Measurements from ENCODE around the gene KLRB1. TPM values are rescaled to one million over a fixed set of nuclear protein-coding genes. Genes with fewer than 3 reads are reported as not detected.
"Not testable (repeated sequence)": the region's sequence is repeated elsewhere in the genome, so short reads cannot be mapped to it uniquely, and the experiment has no call there.

KLRB1 gene
- total RNA-seq, 4 donors from 2014 or later = 1.2 to 5.2 TPM; not detected in 2

DNA sequence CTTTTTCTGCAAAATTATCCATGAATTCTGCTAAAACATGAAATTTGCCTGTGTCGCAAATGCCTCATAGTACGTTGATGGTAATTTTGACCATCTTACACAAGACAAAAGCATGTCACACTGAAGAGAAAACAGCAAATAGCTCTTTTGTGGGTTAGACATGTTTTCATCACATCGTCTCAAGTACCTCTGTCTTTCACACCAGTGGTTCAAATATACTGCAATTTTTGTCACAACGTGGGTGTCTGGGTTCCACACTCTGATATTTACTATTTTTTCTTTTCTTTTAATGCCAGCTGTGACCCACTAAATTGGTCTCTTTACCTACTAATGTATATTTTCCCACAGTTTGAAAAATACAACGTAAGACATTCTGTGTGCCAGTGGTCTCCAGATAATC, 10.4 kb downstream of the KLRB1 start:
- no peaks in the 10 kb centered on the region for H3K36me3 ChIP-seq
- no peaks in the 10 kb centered on the region for H3K9me3 ChIP-seq
- intact Hi-C loops (cut with DNase I; ENCODE audit: low total_unique reads) (no loop called here), in situ Hi-C loops (cut with MboI; ENCODE audit: low pct_ligation_motif_present in 1 of 4, low pct_unique_long_range_greater_than_20kb in 1 of 4, low sequenced_read_pairs in 3 of 4) (loop anchor here in 1 of 4 donors (25.0 kb wide), 2 partner anchors 135 to 260 kb away; no protein-coding TSS in a partner anchor)
- no peaks in the 10 kb centered on the region for H3K27me3 ChIP-seq
- DNase-seq = no peak
- TF ChIP-seq, protein P1, sequence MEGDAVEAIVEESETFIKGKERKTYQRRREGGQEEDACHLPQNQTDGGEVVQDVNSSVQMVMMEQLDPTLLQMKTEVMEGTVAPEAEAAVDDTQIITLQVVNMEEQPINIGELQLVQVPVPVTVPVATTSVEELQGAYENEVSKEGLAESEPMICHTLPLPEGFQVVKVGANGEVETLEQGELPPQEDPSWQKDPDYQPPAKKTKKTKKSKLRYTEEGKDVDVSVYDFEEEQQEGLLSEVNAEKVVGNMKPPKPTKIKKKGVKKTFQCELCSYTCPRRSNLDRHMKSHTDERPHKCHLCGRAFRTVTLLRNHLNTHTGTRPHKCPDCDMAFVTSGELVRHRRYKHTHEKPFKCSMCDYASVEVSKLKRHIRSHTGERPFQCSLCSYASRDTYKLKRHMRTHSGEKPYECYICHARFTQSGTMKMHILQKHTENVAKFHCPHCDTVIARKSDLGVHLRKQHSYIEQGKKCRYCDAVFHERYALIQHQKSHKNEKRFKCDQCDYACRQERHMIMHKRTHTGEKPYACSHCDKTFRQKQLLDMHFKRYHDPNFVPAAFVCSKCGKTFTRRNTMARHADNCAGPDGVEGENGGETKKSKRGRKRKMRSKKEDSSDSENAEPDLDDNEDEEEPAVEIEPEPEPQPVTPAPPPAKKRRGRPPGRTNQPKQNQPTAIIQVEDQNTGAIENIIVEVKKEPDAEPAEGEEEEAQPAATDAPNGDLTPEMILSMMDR (IDR thresholded peaks at IDR 0.05) = no peak
- no peak for TF ChIP-seq EP300 (IDR thresholded peaks at IDR 0.05; ENCODE audit: low read depth)
- no peak for TF ChIP-seq POLR2AphosphoS5 (IDR thresholded peaks at IDR 0.05)
- no peak for TF ChIP-seq POLR2A (IDR thresholded peaks at IDR 0.05)
- no peak overlapping the region for H3K27ac ChIP-seq
- WGBS, 2 donors (ENCODE audit: low coverage in 1 of 2) = 88 to 93% methylated on average over 5 of the region's 5 CpGs
- H3K4me3 ChIP-seq = no peak overlapping the region
- H3K4me1 ChIP-seq = no peaks in the 10 kb centered on the region

DNA sequence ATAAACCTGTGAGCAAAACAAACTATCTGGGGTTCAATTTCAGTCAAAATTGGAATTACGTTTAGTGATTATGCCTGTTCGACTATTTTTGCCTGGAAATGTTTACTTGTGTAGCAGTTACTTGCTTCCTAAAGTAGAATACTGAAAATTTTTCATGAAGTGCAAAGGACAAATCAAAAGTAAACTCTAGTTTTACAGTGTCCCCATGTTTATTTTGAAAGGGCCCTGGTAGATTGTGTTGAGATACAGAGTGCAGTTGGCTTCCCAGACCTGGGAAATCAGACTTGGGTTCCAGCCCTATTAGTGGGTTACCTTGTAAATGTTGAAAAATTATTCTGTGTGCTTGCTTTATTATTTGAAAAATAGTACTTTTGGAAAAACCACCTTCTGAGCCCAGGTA, 17.3 kb downstream of the KLRB1 start:
- Histone ChIP-seq H3K36me3 (no peaks in the 10 kb centered on the region), H3K4me1 (no peaks in the 10 kb centered on the region), H3K27me3 (no peaks in the 10 kb centered on the region), H3K27ac (no peak overlapping the region), H3K4me3 (no peak overlapping the region), H3K9me3 (no peaks in the 10 kb centered on the region)
- intact Hi-C loops (cut with DNase I; ENCODE audit: low total_unique reads) = no loop called here
- TF ChIP-seq, protein P1 (IDR thresholded peaks at IDR 0.05) = no peak
- TF ChIP-seq POLR2A (IDR thresholded peaks at IDR 0.05) (no peak), EP300 (IDR thresholded peaks at IDR 0.05; ENCODE audit: low read depth) (no peak), POLR2AphosphoS5 (IDR thresholded peaks at IDR 0.05) (no peak)
- in situ Hi-C loops (cut with MboI; ENCODE audit: low pct_ligation_motif_present in 1 of 4, low pct_unique_long_range_greater_than_20kb in 1 of 4, low sequenced_read_pairs in 3 of 4) = loop anchor here in 1 of 4 donors (25.0 kb wide), 2 partner anchors 128 to 253 kb away; no protein-coding TSS in a partner anchor
- no peak for DNase-seq
- 86 to 91% methylated on average over 2 of the region's 2 CpGs for WGBS, 2 donors (ENCODE audit: low coverage in 1 of 2)

DNA sequence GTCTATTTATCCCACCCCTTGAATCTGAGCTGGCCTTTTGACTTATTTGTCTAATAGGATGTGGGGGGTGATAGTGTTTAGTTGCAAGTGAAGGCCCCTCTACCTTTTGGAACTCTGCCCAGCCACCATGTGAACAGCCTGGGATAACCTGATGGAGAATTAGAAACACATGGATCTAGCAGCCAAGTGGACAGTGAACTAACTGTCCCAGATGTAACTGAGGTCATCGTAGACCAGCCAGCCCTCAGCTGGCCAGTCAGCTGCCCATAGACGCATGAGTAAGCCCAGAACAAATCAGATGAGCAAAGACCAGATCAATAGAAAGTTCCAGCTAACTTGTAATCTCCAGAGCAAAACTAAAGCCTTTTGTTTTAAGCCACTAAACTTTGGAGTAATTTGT, 19.0 kb downstream of the KLRB1 start:
- Histone ChIP-seq H3K9me3 (no peaks in the 10 kb centered on the region), H3K4me3 (no peak overlapping the region), H3K36me3 (no peaks in the 10 kb centered on the region), H3K27ac (no peak overlapping the region), H3K4me1 (no peaks in the 10 kb centered on the region), H3K27me3 (no peaks in the 10 kb centered on the region)
- intact Hi-C loops (cut with DNase I; ENCODE audit: low total_unique reads) = no loop called here
- TF ChIP-seq EP300 (IDR thresholded peaks at IDR 0.05; ENCODE audit: low read depth) = no peak
- no peak for TF ChIP-seq POLR2A (IDR thresholded peaks at IDR 0.05)
- TF ChIP-seq POLR2AphosphoS5 (IDR thresholded peaks at IDR 0.05) = no peak
- TF ChIP-seq, protein P1 (IDR thresholded peaks at IDR 0.05) = no peak
- DNase-seq = no peak
- WGBS, 2 donors (ENCODE audit: low coverage in 1 of 2) = 73 to 100% methylated on average over 1 to 2 of the region's 2 CpGs
- in situ Hi-C loops (cut with MboI; ENCODE audit: low pct_ligation_motif_present in 1 of 4, low pct_unique_long_range_greater_than_20kb in 1 of 4, low sequenced_read_pairs in 3 of 4) = loop anchor here in 1 of 4 donors (25.0 kb wide), 2 partner anchors 126 to 251 kb away; no protein-coding TSS in a partner anchor

DNA sequence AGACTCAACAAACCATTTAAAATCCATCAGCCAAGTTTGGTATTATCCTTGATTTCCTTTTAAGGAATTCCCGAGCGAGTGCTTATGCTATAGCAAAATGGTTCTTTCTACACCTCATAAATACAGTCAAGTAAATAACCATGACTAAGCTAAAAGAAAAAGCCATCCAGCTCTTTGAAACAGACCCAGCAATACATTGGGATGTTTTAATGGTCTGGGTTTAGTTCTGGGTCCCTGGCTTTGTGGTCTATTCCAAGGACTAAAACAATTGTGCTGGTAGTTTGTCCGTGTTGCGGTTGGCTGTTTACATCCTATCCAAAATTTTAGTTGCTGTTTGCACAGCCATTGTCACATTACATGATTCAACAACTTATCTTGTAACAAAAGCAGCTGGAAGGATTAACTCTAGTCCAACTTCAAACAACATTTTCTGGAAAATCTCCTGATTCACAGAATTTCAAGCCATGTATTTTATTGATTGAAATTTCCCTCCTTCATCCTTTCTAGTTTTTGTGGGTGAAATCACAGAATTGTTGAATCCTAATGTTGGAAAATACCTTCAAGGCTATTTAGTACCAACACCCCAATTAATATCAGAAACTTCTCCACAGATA, 19.6 kb downstream of the KLRB1 start:
- no peak for DNase-seq
- no peak overlapping the region for H3K27ac ChIP-seq
- H3K9me3 ChIP-seq = no peaks in the 10 kb centered on the region
- no peaks in the 10 kb centered on the region for H3K36me3 ChIP-seq
- TF ChIP-seq POLR2AphosphoS5 (IDR thresholded peaks at IDR 0.05) = no peak
- TF ChIP-seq POLR2A (IDR thresholded peaks at IDR 0.05) = no peak
- TF ChIP-seq, protein P1 (IDR thresholded peaks at IDR 0.05) = no peak
- TF ChIP-seq EP300 (IDR thresholded peaks at IDR 0.05; ENCODE audit: low read depth) = no peak
- WGBS, 2 donors (ENCODE audit: low coverage in 1 of 2) = 67 to 90% methylated on average over 4 of the region's 4 CpGs
- in situ Hi-C loops (cut with MboI; ENCODE audit: low pct_ligation_motif_present in 1 of 4, low pct_unique_long_range_greater_than_20kb in 1 of 4, low sequenced_read_pairs in 3 of 4) = loop anchor here in 1 of 4 donors (25.0 kb wide), 2 partner anchors 126 to 251 kb away; no protein-coding TSS in a partner anchor
- H3K4me1 ChIP-seq = no peaks in the 10 kb centered on the region
- no peaks in the 10 kb centered on the region for H3K27me3 ChIP-seq
- H3K4me3 ChIP-seq = no peak overlapping the region
- intact Hi-C loops (cut with DNase I; ENCODE audit: low total_unique reads) = no loop called here

DNA sequence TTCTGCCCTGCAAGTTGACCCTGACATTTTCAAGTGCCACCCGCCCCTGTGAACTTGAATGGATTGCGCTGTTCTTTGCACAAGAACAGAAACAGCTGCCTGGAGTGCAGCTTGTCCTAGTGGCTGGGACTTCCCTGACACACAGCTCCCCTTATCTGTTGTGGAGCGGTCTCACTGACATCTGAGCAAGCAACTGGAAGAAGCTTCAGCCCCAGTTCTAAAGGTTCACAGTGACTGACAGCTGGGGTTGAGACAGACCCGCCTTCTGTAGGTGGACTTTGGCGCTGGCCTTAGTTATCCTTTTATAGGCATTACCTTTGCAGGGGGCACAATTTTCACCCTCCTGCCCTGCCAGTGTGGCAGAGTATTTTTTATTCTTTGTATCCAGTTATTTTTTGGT, 30.0 kb downstream of the KLRB1 start:
- in situ Hi-C loops (cut with MboI; ENCODE audit: low pct_ligation_motif_present in 1 of 4, low pct_unique_long_range_greater_than_20kb in 1 of 4, low sequenced_read_pairs in 3 of 4) = loop anchor here in 1 of 4 donors (25.0 kb wide), 2 partner anchors 115 to 240 kb away; no protein-coding TSS in a partner anchor
- H3K27ac ChIP-seq; intact Hi-C loops (cut with DNase I; ENCODE audit: low total_unique reads); H3K36me3 ChIP-seq; H3K4me1 ChIP-seq; H3K27me3 ChIP-seq; H3K4me3 ChIP-seq; H3K9me3 ChIP-seq; DNase-seq: not testable (repeated sequence)
- 79% methylated on average over 2 of the region's 5 CpGs; no CpG with 5 or more reads in 1 of the 2 donors for WGBS, 2 donors (ENCODE audit: low coverage in 1 of 2)

DNA sequence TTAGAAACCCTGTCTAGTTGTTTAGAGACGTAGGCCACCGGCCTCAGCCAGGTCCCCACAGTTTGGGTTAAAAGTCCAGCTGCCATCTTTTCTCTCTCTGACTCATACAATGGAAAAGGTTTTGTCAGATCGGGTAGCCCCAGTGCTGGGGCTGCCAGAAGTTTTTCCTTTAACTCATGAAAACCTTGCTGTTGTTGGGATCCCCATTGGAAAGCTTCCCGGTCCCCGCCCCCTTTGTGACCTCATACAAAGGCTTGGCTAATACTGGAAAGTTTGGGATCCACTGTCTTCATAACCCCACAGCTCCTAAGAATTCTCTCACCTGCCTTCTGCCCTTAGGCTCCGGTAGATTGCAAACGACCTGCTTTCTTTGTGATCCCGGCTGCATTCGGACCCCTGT, 40.6 kb downstream of the KLRB1 start:
- DNase-seq; H3K27ac ChIP-seq; H3K4me1 ChIP-seq; H3K27me3 ChIP-seq; H3K36me3 ChIP-seq; intact Hi-C loops (cut with DNase I; ENCODE audit: low total_unique reads); H3K9me3 ChIP-seq; H3K4me3 ChIP-seq; in situ Hi-C loops (cut with MboI; ENCODE audit: low pct_ligation_motif_present in 1 of 4, low pct_unique_long_range_greater_than_20kb in 1 of 4, low sequenced_read_pairs in 3 of 4): not testable (repeated sequence)
- WGBS, 2 donors (ENCODE audit: low coverage in 1 of 2) = 90% methylated on average over 5 of the region's 9 CpGs; no CpG with 5 or more reads in 1 of the 2 donors
